ENCODE measurements around the gene FRS3. TPM values are rescaled to one million over a fixed set of nuclear protein-coding genes. Genes with fewer than 3 reads are reported as not detected.

Gene FRS3
- total RNA-seq, 5 donors from 2014 or later (not counting 1 experiment from before 2014, with no cell fraction given) = 5.2 to 10.4 (median 8.9) TPM

DNA sequence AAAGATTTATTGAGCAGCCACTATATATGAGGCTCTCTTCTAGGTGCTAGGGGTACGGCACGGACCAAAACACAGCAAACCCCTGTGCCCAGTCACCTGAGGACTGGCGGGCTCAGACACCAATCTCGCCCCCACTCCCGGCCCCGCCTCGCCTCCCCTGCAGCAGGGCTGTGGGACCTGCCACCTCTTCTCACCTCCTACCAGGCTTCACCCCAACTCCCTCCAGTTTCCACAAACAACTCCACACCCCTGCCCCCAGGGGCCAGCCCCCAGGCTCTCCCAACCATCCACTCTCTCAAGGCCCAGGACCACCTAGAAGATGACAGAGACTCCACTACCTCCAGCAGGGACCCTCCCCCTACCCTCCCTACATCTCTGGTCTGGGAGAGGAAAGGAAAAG is 50.7 kb downstream of the FRS3 start:
- 94% methylated on average over 7 of the region's 7 CpGs for WGBS (ENCODE audit: insufficient coverage)
- Mint-ChIP-seq H3K27ac (peak overlapping the region in 1 of 2 donors; percentile 36), H3K4me3 (peak overlapping the region in 1 of 3 donors; percentile 3), H3K27me3 (no peaks in the 10 kb centered on the region), H3K9me3 (no peaks in the 10 kb centered on the region), H3K4me1 (peaks cover 48 to 84% (median 48%) of the 10 kb centered on the region in 3 donors), H3K36me3 (no peaks in the 10 kb centered on the region)
- POLR2A ChIA-PET = no interaction called here
- H3K4me1 ChIP-seq (ENCODE audit: control insufficient read depth in 1 of 2, extremely low read depth in 1 of 2, insufficient read depth in 2 of 2, low read length in 2 of 2) = peaks cover 34 to 86% of the 10 kb centered on the region in 2 experiments
- no peaks in the 10 kb centered on the region for H3K9me3 ChIP-seq
- no peaks in the 10 kb centered on the region for H3K36me3 ChIP-seq (ENCODE audit: control insufficient read depth in 2 of 2, extremely low read depth in 1 of 2, insufficient read depth in 1 of 2, low read length in 1 of 2)
- H3K4me3 ChIP-seq (ENCODE audit: control insufficient read depth in 1 of 2, extremely low read depth in 1 of 2, low read length in 1 of 2) = no peak overlapping the region
- H3K27me3 ChIP-seq (replicated peaks in 1 of 2; ENCODE audit: control insufficient read depth in 2 of 2, extremely low read depth in 1 of 2, insufficient read depth in 2 of 2, low read length in 1 of 2) = no peaks in the 10 kb centered on the region
- DNase-seq (no peak), ATAC-seq (replicated peaks in 1 of 4) (no peak)
- H3K27ac ChIP-seq (ENCODE audit: low read length) = peak overlapping the region; percentile 21
- CTCF ChIA-PET = no interaction called here

- ChIA-PET CTCF (no interaction called here), POLR2A (no interaction called here)
- Histone ChIP-seq H3K9me3 (no peaks in the 10 kb centered on the region), H3K4me1 (ENCODE audit: control insufficient read depth in 1 of 2, extremely low read depth in 1 of 2, insufficient read depth in 2 of 2, low read length in 2 of 2) (peaks cover 31 to 84% of the 10 kb centered on the region in 2 experiments), H3K27ac (ENCODE audit: low read length) (peak overlapping the region; percentile 21), H3K27me3 (replicated peaks in 1 of 2; ENCODE audit: control insufficient read depth in 2 of 2, extremely low read depth in 1 of 2, insufficient read depth in 2 of 2, low read length in 1 of 2) (no peaks in the 10 kb centered on the region), H3K4me3 (ENCODE audit: control insufficient read depth in 1 of 2, extremely low read depth in 1 of 2, low read length in 1 of 2) (peak overlapping the region in 1 of 2 donors; percentile 23), H3K36me3 (ENCODE audit: control insufficient read depth in 2 of 2, extremely low read depth in 1 of 2, insufficient read depth in 1 of 2, low read length in 1 of 2) (peaks cover 0 to 1% of the 10 kb centered on the region in 2 donors)
- Mint-ChIP-seq H3K27me3 (no peaks in the 10 kb centered on the region), H3K36me3 (no peaks in the 10 kb centered on the region), H3K4me1 (peaks cover 42 to 83% (median 46%) of the 10 kb centered on the region in 3 donors), H3K27ac (peak overlapping the region; percentile 22 to 36), H3K9me3 (no peaks in the 10 kb centered on the region), H3K4me3 (peak overlapping the region in 1 of 3 donors; percentile 3)
- peak in 4 of 35 experiments; percentile 6 to 38 (median 14) for DNase-seq
- ATAC-seq (replicated peaks in 1 of 4) = no peak
- WGBS (ENCODE audit: insufficient coverage) = 90% methylated on average over 10 of the region's 19 CpGs
Observed at GRCh38 chr6:41728073-41728936, 51.4 kb downstream of the FRS3 start.

DNA sequence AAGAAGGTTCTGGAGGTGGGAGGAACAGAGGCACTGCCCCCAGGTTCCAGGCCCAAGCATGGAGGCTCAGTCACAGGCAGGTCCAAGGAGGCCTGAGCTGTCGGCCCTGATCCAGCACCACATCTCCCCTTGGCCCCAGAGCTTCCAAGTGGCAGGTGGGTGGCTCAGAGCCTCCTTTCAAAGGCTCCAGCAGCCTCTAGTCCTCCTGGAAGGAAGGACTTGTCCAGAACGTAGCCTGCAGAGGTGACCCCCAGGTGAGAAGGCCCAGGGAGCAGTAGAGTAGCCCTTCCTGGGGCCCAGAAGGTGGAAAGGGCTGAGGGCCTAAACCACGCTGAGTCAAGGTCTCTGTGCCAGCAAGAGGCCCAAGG is 52.0 kb downstream of the FRS3 start:
- Mint-ChIP-seq H3K4me3 (no peak overlapping the region), H3K4me1 (peaks cover 38 to 82% (median 40%) of the 10 kb centered on the region in 3 donors), H3K9me3 (no peaks in the 10 kb centered on the region), H3K36me3 (no peaks in the 10 kb centered on the region), H3K27me3 (no peaks in the 10 kb centered on the region), H3K27ac (peak overlapping the region in 1 of 2 donors; percentile 28)
- H3K27ac ChIP-seq (ENCODE audit: low read length) = peak overlapping the region; percentile 9
- ATAC-seq (replicated peaks in 1 of 4) = no peak
- ChIA-PET POLR2A (no interaction called here), CTCF (no interaction called here)
- H3K9me3 ChIP-seq = no peaks in the 10 kb centered on the region
- H3K4me1 ChIP-seq (ENCODE audit: control insufficient read depth in 1 of 2, extremely low read depth in 1 of 2, insufficient read depth in 2 of 2, low read length in 2 of 2) = peaks cover 28 to 78% of the 10 kb centered on the region in 2 experiments
- DNase-seq = no peak
- no peaks in the 10 kb centered on the region for H3K27me3 ChIP-seq (replicated peaks in 1 of 2; ENCODE audit: control insufficient read depth in 2 of 2, extremely low read depth in 1 of 2, insufficient read depth in 2 of 2, low read length in 1 of 2)
- peak overlapping the region in 1 of 2 donors; percentile 23 for H3K4me3 ChIP-seq (ENCODE audit: control insufficient read depth in 1 of 2, extremely low read depth in 1 of 2, low read length in 1 of 2)
- peaks cover 0 to 3% of the 10 kb centered on the region in 2 donors for H3K36me3 ChIP-seq (ENCODE audit: control insufficient read depth in 2 of 2, extremely low read depth in 1 of 2, insufficient read depth in 1 of 2, low read length in 1 of 2)
- 78% methylated on average over 2 of the region's 3 CpGs for WGBS (ENCODE audit: insufficient coverage)

GRCh38 chr6:41726876-41727275 is 52.8 kb downstream of the FRS3 start:
- peak overlapping the region in 1 of 2 donors; percentile 23 for H3K4me3 ChIP-seq (ENCODE audit: control insufficient read depth in 1 of 2, extremely low read depth in 1 of 2, low read length in 1 of 2)
- no CpG with 5 or more reads among the region's 7 CpGs for WGBS (ENCODE audit: insufficient coverage)
- Mint-ChIP-seq H3K4me1 (peaks cover 33 to 77% (median 33%) of the 10 kb centered on the region in 3 donors), H3K27ac (peak overlapping the region; percentile 28 to 82), H3K4me3 (peak overlapping the region in 2 of 3 donors; percentile 40 to 62), H3K36me3 (no peaks in the 10 kb centered on the region), H3K9me3 (no peaks in the 10 kb centered on the region), H3K27me3 (no peaks in the 10 kb centered on the region)
- peaks cover 22 to 71% of the 10 kb centered on the region in 2 experiments for H3K4me1 ChIP-seq (ENCODE audit: control insufficient read depth in 1 of 2, extremely low read depth in 1 of 2, insufficient read depth in 2 of 2, low read length in 2 of 2)
- peaks cover 0 to 3% of the 10 kb centered on the region in 2 donors for H3K36me3 ChIP-seq (ENCODE audit: control insufficient read depth in 2 of 2, extremely low read depth in 1 of 2, insufficient read depth in 1 of 2, low read length in 1 of 2)
- H3K27me3 ChIP-seq (replicated peaks in 1 of 2; ENCODE audit: control insufficient read depth in 2 of 2, extremely low read depth in 1 of 2, insufficient read depth in 2 of 2, low read length in 1 of 2) = no peaks in the 10 kb centered on the region
- ATAC-seq (replicated peaks in 1 of 4) (peak in 1 of 4 experiments; percentile 17), DNase-seq (no peak)
- ChIA-PET CTCF (no interaction called here), POLR2A (interaction anchor here in 1 of 2 donors (0.6 kb wide), 1 partner anchor 124 kb away, joined by 6 read pairs; no protein-coding TSS in a partner anchor)
- H3K27ac ChIP-seq (ENCODE audit: low read length) = peak overlapping the region; percentile 16
- no peaks in the 10 kb centered on the region for H3K9me3 ChIP-seq

DNA sequence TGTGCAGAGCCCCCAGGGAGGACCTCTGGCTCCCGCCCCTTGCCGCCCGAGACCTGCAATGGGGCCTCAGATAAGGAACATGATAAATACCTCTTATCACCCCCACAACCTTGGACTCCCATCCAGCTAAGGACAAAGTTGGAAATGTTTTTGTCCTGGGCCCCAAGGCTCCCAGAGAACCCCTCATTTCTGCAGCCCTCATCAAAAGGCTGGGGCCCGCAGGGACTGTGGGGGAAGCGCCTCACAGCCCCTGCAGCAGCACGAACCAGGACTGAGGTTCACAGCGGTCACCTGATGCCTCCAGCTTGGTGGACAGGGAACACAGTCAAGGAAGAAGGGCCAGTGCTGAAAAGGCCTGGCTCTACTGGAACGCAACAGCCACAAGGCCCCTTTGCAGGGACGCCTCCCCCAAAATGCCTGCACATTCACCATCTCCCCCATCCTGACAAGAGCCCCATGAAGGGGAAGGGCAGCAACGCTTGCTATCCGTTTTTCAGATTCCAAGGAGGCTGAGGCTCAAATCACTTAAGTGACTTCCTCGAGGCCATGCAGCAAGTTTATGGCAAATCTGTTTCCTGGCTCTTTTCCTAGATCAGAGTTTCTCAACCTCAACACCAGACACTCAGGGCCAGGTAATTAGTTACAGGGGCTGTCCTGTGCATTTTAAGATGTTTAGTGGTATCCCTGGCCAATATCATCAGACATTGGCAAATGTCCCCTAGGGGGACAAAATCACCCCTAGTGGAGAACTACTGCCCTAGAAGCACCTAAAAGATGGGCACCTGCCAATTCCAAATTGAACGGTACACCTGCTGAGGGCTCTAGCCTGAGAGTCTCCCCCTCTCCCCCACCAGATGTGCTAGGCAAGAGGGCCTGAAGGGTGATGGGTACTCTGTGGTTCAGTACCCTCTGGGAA is 54.9 kb downstream of the FRS3 start:
- H3K27ac ChIP-seq (ENCODE audit: low read length) = no peak overlapping the region

GRCh38 chr6:41724228-41724580 is 55.5 kb downstream of the FRS3 start:
- no peak for ATAC-seq (replicated peaks in 1 of 4)
- CTCF ChIA-PET = no interaction called here
- Mint-ChIP-seq H3K36me3 (no peaks in the 10 kb centered on the region), H3K4me3 (no peak overlapping the region), H3K27ac (peak overlapping the region in 1 of 2 donors; percentile 43), H3K4me1 (peaks cover 13 to 63% (median 17%) of the 10 kb centered on the region in 3 donors), H3K9me3 (no peaks in the 10 kb centered on the region), H3K27me3 (no peaks in the 10 kb centered on the region)
- Histone ChIP-seq H3K36me3 (ENCODE audit: control insufficient read depth in 2 of 2, extremely low read depth in 1 of 2, insufficient read depth in 1 of 2, low read length in 1 of 2) (peaks cover 3 to 4% of the 10 kb centered on the region in 2 donors), H3K4me3 (ENCODE audit: control insufficient read depth in 1 of 2, extremely low read depth in 1 of 2, low read length in 1 of 2) (no peak overlapping the region), H3K9me3 (no peaks in the 10 kb centered on the region), H3K27ac (ENCODE audit: low read length) (no peak overlapping the region), H3K27me3 (replicated peaks in 1 of 2; ENCODE audit: control insufficient read depth in 2 of 2, extremely low read depth in 1 of 2, insufficient read depth in 2 of 2, low read length in 1 of 2) (no peaks in the 10 kb centered on the region), H3K4me1 (ENCODE audit: control insufficient read depth in 1 of 2, extremely low read depth in 1 of 2, insufficient read depth in 2 of 2, low read length in 2 of 2) (peaks cover 17 to 47% of the 10 kb centered on the region in 2 experiments)
- DNase-seq = no peak
- WGBS (ENCODE audit: insufficient coverage) = 84% methylated on average over 7 of the region's 7 CpGs
- POLR2A ChIA-PET = no interaction called here

More for the DNA sequence above, 54.9 kb downstream of the FRS3 start:
- Histone ChIP-seq H3K27me3 (replicated peaks in 1 of 2; ENCODE audit: control insufficient read depth in 2 of 2, extremely low read depth in 1 of 2, insufficient read depth in 2 of 2, low read length in 1 of 2) (no peaks in the 10 kb centered on the region), H3K36me3 (ENCODE audit: control insufficient read depth in 2 of 2, extremely low read depth in 1 of 2, insufficient read depth in 1 of 2, low read length in 1 of 2) (peaks cover 2 to 3% of the 10 kb centered on the region in 2 donors), H3K4me1 (ENCODE audit: control insufficient read depth in 1 of 2, extremely low read depth in 1 of 2, insufficient read depth in 2 of 2, low read length in 2 of 2) (peaks cover 19 to 54% of the 10 kb centered on the region in 2 experiments), H3K4me3 (ENCODE audit: control insufficient read depth in 1 of 2, extremely low read depth in 1 of 2, low read length in 1 of 2) (no peak overlapping the region), H3K9me3 (no peaks in the 10 kb centered on the region)
- Mint-ChIP-seq H3K4me1 (peaks cover 16 to 67% (median 19%) of the 10 kb centered on the region in 3 donors), H3K27me3 (no peaks in the 10 kb centered on the region), H3K4me3 (no peak overlapping the region), H3K9me3 (no peaks in the 10 kb centered on the region), H3K27ac (no peak overlapping the region), H3K36me3 (no peaks in the 10 kb centered on the region)
- no peak for DNase-seq
- no peak for ATAC-seq (replicated peaks in 1 of 4)
- ChIA-PET CTCF (no interaction called here), POLR2A (no interaction called here)
- 78% methylated on average over 3 of the region's 13 CpGs for WGBS (ENCODE audit: insufficient coverage)

Measured in T-cell (primary cell).